PC-9 (cell line): ENCODE measurements around the gene HERC2.
"Not testable (repeated sequence)": the region's sequence is repeated elsewhere in the genome, so short reads cannot be mapped to it uniquely, and the experiment has no call there.

Experiments used
- CTCF ChIP-seq: fragments of 200-600 bp; sonication (generic); conservative IDR thresholded peaks from 2 replicates; pipeline ENCODE4 v1.6.1; 2017; ENCODE audit warnings: mixed run types, antibody characterized with exemption, mild to moderate bottlenecking, moderate library complexity
- EZH2 ChIP-seq: fragments of 200-600 bp; sonication (generic); IDR thresholded peaks from 2 replicates; pipeline ENCODE4 v1.8.0; 2017; ENCODE audit warnings: antibody characterized with exemption, low read depth

- TF ChIP-seq CTCF: peak; percentile 59
- TF ChIP-seq EZH2: not testable (repeated sequence)
These were observed 94.7 kb downstream of the HERC2 start for GRCh38 chr15:28227303-28227702.
